ENCODE results near the gene CHRM1.

The CHRM1 gene

DNA sequence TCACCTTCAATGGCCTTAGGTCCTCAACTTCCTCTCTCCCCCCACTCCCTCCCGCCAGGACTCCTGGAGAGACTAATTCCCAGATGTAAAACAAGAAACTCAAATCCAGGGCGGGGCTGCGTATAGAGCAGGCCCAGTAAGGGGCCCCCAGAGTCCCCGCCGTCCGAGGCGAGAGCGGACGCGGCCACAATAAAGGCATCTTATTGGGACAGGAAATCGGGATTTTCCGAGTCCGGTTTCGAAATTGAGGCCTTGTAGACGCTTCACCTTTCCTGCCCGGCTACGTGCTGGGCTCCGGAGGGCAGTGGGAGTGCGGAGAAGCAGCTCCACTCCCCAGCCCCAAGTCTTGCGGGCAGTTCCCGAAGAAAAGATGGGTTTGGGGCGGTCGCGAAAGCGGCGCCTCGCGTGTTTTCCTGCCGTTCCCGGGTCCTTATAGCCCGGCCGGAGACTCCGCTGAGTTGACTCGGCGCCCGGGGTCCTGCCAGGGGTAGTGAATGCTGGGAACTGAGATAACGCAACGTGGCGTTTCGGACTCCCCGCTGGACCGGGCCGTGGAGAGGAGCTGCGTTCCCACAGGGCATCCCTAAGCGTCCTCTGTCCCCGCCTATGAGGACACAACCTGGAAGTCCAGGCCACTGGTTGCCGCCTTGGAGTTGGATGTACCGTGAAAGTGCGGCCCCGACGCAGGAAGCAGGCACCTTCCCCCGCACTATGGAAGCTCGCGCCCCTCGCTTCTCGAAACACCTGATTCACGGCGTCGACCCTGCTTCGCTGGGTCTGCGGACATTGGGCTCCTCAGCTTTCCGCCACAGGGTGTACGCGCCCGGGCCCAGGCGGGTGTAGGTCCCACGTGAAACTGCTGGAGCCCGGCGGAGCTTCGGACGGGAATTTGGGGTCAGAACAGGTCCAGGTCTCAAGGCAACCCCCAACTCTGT, 4.8 kb upstream of the CHRM1 start:
- DNase-seq (ENCODE audit: low spot score): no peak

DNA sequence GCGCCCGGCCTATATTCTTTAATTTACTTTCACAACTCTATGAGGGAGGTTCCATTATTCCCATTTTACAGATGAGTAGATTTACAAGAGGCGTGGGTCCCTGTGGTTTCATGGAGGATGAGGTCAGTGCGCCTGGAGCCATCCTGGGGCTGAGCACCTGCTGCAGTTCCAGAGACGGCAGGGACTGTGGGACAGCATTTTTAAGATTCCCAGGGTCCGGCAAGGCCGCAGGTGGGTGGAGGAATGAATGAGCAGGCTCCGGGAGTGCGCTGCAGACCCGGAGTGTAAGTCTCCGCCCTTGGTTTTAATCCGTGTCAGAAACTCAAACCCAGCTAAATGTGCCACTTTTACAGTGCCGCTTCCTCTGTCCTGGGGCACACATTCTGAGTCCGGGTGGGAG, 4.1 kb upstream of the CHRM1 start:
- DNase-seq (ENCODE audit: low spot score): no peak

DNA sequence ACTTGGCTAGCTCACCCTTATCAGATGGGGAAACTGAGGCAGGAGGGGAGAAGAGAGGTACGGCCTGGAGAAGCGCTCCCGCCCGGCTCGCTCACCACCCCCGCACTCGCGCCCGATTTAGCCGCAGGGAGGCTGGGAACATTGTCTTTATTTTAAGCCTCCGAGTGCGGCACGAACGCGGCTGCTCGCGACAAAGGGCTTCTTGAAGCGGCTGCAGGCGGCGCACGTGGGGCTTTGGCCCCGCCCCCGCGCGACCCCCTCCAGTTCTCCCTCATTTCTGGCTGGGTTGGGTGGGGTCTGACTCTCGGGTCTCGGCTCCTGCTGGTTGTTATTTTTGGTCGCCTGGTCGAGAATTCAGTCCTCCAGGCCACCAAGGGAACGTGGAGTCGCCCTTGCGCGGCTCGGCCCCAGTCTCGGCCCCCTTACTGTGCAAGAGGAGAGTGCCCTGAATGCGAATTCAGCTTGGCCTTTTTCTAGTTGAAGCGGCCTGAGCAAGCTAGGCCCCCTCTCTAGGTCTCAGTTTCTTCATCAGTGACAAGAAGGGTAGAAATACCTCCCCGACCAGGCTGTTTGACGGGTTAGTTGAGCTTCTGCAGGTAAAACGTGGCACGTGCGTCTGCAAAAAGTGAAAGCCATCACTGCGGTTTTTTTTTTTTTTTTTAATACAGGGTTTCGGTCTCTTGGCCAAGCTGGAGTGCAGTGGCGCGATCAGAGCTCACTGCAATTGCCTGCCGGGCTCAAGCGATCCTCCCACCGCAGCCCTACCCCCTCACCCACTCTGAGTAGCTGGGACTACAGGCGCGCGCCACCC, 2.6 kb upstream of the CHRM1 start:
- no peak for DNase-seq (ENCODE audit: low spot score)

DNA sequence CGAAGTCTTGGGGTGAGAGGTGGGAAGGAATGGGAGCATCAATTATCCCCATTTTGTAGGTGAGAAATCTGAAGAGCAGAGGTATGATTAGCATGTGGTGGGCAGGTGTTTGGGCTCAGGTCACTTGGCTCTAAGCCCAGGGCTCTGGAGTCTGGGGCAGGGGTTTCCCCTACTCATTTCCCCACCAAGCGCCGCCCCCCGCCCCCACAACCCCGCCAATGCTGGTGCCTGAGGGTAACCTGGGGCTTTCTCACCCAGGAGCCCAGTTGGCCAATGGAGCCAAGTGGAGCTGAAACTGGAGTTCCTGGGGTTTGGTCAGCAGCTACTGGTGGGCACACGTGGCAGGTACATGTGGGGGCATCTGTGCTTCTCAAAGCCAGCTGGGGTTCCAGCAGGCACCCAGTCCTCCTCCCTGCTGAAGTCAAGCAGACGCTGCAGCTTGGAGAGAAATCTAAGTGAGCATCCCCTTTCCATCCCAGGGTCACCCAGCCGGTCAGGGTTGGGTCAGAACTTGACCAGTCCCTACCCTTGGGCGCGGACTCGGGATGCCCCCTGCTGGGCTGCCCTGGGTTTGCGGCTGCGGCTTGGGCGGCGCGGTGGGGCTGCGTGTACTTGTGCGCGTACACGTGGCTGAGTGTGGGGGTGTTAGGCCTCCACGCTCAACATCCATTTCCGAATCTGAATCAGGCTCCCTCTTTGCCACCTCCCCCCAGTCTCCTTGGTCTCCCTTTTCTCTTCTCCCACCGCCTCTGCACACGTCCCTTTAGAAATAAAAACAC, 1.7 kb upstream of the CHRM1 start:
- no peak for DNase-seq (ENCODE audit: low spot score)

DNA sequence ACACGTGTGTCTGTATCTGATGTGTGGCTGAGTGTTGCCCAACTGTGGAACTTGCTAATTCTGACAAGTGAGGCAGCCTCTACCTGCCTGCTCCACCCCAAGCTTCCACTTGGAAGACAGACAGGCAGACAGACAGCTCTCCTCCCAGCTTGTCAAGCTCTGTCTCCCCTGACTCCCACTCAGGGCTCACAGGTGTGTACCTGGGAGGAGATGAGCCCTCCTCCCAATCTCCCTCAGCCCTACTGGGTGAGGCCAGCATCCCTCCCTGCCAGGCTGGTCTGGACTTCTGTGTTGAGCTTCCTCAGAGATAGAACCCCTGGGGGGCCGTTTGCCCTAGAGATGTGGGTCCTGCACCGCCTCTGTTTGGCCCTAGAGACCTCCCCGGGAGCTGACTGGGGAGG, 1.0 kb upstream of the CHRM1 start:
- no peak for DNase-seq (ENCODE audit: low spot score)

DNA sequence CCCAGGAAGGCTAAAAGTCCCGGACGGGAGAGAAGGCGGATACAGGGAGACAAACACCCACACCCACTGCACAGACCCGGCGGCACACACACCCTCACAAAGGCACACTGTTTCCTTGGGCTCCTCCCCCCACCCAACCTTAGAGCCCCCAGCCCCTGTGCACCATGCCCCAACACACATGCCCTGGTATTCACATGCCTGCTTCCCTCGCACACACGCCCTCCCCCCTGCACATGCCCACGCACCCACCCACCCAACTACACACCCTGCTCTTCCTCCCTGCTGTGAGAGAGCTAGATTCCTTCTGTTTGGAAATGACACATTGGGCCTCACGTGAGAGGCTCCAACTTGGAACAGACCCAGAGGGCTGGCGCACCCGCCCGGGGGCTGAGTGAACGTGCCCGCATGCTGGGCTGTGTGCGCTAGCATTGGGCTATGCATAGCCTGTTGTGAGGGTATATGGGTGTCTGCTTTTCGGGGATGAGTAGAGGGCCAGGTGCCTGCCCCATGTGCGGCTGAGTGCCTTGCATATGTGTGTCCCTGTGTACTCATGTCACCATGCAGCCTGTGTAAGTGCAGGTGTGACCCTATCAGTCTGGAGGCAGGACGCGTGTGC, 518 bp upstream of the CHRM1 start:
- DNase-seq (ENCODE audit: low spot score): no peak

DNA sequence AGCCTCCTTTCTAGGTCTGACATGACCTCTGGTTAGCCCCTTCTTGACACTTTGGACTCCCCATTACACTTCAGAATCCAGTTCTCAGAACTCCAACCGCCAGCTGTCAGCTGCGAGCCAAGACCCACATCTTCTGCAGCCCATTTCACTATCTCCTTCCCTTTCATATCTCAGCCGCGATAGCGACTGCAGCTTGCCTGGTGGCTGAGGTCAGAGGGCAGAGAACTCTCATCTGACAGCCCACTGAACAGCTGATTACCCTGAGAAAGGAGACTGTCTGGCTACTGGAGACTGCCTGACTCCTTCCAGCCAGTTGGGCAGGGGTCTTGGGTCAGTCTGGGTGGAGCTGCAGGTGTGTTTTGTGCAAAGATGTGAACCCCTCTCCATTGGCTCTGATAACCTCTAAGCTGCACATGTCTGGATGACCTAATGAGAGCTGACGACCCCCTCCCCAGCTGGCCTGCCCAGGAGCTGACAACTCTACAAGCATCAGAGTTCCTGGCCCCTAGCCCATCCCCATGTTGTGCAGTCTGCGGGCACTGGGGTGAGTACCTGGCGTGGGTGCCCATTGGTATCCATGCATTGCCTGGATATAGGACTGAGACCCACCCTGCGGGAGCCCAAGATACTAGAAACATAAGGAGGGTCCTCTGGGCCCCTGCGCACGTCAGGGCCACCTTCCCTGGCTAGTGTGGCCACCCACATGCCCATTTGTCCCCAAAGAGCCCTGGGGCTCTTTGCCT, 1.1 kb downstream of the CHRM1 start:
- no peak for DNase-seq (ENCODE audit: low spot score)

DNA sequence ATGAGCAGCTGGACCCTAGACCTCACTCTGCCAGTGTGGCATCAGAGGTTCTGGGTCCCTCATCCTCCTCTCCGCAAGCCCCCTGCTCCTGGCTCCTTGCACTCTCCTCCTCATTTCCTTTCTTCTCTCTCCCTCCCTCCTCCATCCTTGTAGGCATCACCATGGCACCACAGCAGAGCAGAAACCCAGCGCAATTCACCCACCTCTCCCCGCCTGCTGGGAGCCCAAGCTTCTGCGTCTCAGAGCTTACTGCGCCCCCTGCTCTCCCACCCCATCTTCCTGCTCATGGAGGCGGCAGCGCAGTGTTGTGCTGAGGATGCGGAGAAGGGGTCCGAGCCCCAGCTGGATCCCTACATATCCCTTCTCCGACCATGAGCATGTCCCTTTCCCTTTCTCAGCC, 1.7 kb downstream of the CHRM1 start:
- no peak for DNase-seq (ENCODE audit: low spot score)

DNA sequence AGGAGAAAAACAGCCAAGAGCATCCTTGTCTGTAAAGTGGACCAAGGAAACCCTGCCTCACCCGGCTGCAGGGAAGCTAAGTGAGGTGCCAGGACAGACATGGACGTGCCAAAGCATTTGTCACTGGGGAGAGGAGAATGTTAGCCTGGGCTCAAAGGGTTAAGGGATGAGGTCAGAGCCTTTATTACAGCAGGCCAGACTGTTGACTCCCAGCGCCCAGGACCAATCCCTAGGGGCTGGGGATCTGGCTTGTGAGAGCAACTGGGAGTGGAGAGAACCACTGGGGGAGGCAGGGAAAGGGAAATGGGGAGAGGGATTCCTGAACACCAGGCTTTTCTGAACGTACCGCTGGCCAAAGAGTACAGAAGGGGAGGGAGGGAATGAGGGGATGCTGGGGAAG, 2.6 kb downstream of the CHRM1 start:
- no peak for DNase-seq (ENCODE audit: low spot score)

DNA sequence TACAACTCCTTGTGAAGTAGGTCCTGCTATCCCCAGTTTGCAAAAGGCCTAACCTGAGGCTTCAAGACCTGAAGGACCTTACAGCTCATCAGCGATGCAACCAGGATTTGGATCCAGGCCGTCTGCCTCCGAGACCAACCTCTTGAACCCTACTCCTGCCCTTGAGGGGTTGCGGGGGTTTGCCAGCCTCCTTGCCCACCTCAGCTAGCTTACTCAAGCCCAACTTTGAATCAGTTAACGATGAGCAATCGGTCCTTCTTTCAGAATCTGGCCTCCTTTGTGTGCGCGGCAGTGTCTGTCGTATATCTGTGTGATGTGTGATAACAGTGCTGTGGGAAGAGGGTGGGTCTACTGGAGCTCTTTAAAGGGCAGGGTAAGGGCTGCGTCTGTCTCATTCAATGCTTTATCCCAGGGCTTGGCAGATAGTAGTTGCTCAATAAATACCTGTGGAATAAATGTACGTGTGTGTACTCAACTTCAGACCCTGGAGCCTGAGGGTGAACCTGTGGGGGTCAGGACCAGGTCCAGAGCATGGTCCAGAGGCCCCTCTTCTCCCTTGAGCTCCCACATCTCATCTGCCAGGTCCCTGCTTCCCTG, 3.2 kb downstream of the CHRM1 start:
- no peak for DNase-seq (ENCODE audit: low spot score)

DNA sequence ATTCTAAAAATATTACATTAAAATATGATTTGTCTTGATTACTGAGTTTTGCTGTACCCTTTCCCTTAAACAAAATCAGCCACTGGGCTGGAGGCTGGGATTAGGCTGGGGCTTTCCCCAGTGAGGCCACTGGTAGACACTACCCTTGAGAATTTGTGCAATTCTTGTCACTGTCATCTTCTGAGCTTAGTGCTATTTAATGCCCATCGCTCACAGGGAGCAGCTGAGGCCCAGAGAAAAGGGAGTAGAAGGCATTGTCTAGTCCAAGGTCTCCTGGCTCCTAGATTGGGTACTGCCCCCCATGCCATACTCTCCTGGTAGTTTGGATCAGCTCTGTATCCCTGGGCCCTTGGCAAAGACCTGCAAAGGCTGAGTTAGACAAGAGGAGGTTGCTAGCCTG, 6.7 kb downstream of the CHRM1 start:
- no peak for DNase-seq (ENCODE audit: low spot score)

DNA sequence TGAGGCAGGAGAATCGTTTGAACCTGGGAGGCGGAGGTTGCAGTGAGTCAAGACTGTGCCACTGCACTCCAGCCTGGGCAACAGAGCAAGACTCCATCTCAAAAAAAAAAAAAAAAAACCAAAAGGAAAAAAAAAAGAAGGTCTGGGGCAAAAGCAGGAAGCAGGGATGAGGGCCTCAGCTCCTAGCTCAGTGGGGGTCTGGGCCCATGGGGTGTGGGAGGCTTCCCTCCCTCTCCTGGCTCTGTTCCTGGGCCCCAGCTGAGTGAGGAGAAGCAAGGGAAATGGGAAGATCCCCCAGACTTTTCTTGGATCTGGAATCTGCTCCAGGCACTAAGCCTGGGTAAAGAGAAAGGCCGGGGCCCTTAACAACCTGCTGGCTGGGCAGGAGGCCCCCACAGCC, 8.9 kb downstream of the CHRM1 start:
- DNase-seq (ENCODE audit: low spot score): no peak

DNA sequence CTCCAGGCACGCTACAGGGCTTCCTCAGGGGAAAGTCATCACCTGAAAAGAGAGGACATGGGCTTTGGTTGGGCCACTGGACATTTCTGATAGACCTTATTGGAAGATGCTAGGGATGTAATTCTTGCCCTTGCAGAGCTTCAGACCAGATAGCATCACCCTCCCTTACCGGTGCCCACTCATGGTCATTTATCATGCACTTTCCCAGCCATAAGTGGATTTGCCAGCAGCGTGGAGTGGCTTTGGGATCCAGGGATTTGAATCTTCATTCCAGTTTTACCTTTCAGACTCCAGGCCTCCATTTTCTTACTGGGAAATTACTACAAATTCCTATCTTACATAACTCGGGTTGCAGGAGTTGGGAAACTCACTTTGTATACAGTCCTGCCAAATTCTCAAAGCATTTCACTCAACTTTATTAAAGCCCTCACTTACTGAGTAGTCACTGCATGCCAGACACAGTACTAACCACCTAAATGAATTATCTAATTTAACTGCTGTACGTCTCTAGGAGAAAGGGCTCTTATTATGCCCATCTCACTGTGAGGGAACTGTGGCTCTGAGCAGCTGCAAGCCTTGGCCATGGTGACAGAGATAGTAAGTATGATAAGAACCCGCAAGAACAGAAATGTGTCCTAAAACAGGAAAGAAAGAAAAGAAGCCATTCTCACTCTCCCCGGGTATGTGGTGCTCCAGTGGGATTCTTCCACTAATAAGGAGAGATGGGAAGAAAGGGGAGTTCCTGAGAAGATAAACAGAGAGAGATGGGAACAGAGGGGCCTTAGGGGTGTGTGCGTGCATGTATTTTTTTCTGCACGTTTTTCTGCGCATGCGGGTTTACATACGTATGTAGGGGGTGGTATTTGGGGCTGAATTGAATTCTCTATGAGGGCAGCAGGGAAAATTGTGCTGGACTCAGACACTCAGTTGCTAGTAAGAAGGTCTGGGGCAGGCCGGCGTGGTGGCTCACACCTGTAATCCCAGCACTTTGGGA, 9.7 kb downstream of the CHRM1 start:
- DNase-seq (ENCODE audit: low spot score): no peak

DNA sequence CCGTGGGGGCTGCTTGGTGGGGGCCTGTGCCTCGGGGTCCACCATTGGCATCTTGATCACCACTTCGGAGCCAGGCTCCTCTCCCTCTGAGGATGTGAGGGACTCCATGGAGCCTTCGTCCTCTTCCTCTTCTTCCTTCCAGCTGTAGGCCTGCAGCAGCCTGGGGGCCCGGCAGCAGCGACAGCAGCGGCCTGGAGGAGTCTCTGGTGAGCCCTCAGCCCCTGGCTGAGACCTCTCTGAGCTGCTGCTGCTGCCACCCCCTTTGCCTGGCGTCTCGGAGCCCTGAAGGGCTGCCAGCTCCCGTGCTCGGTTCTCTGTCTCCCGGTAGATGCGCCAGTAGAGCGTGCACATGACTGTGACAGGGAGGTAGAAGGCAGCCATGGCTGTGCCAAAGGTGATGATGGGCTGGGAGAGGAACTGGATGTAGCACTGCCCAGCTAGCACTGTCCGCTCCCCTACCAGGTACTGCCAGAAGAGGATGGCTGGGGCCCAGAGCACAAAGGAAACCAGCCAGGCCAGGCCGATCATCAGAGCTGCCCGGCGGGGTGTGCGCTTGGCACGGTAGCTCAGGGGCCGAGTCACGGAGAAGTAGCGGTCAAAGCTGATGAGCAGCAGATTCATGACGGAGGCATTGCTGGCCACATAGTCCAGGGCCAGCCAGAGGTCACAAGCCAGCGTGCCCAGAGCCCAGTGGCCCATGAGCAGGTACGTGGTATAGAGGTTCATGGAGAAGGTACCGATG, 10.9 kb downstream of the CHRM1 start:
- no peak for DNase-seq (ENCODE audit: low spot score)

DNA sequence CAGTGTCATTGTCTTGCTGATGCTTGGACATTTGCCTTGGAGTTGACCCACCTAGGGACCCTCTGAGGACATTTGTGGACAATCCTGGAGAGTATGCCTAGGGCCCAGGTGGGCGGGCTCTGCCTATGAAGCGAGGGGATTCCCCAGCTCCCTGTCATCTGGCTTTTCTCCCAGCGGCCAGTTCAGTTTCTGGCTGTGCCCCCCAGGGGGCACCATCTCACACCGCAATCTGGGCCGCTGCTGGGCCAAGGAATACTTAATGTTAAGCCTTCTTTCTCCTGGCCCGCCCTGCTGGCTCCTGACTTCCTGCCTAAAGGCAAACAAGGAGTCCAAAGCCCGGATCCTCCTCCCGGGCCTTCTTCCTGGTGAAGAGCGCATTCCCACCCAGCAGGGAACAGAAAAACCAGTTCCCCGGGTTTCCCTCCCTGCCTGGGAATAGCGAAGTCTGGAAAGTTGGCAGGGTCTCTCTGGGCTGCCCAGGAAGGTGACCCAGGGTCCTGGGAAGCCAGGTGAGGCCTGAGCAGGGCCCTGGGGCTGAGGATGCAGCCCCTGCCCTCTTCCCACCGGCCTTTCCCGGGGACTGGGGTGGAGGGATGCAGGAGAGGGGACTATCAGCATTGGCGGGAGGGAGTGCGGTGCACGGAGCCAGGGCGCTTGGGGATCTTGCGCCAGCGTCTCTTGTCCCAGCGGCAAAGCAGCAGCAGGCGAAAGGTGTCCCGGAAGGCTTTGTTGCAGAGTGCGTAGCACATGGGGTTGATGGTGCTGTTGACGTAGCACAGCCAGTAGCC, 11.9 kb downstream of the CHRM1 start:
- DNase-seq (ENCODE audit: low spot score): peak; percentile 86

DNA sequence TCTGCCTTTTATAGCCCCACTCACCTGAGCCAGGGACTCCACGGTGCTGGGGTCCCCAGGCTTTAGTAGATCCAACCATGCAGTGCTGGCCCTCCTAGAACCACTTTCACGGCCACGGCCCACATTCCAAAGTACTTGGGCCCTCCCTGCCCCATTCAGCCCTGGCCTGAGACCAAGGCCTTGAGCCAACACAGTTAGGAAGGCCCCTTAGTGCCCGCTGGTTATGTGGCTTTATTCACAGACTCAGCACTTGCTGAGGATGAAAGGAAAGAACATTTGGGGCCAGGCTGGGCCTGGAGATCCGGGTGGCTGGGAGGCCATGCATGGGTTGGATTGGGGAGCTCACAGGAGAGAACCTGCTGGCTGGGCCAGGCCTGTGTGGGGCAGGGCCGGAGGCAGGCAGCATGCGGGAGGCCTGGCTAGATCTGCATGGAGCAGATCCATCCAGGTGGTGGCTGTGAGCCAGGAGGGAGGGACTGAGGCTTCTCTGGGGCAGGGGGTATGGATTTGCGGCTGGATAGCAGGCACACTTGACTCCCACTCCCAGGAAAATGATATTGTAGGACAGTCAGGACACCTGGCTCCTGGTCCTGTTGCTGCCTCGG, 12.6 kb downstream of the CHRM1 start:
- no peak for DNase-seq (ENCODE audit: low spot score)

DNA sequence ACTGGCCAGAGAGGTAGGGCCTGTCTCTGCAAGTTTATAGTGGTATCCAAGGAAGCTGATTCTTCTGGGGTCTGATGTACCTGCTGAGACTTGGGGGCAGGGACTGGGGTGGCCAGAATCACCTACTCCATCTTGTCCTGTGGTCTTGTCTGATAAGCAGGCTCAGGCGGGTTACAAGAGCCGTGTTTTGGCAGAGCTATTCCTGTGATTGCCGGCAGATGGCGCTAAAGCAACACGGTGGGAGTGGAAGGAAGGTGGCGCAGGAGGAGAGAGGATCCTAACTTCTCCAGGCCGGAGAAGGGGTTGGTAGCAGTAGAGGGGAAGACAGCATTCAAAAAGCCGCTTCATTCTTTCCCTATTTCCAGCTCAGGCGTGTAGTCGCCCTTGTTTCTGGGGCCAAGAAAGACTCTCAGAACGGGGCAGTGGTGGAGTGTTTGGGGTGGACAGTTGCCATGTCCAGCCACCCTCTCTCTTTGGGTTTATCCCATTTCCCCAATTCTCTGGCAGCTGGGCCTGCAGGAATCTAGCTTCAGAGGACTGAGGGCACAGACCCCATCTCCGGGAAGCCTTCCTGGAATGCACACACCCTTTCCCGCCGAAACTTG, 15.1 kb downstream of the CHRM1 start:
- DNase-seq (ENCODE audit: low spot score): peak; percentile 74
